GM21381 (cell line): Measurements from ENCODE around the gene LYPLA2.
A peak's percentile ranks its signal among the peaks of the same experiment; 100 is the strongest.
"Not testable (repeated sequence)": the region's sequence is repeated elsewhere in the genome, so short reads cannot be mapped to it uniquely, and the experiment has no call there.

ENCODE experiments used
- ATAC-seq: cut with Tn5 transposase; IDR thresholded peaks from one replicate; pipeline ENCODE4 v1.9.1; 2021; ENCODE audit warnings: mild to moderate bottlenecking, moderate library complexity; ENCODE audit not compliant: unreplicated experiment

Gene LYPLA2

GRCh38 chr1:23799570-23800399, 8.8 kb downstream of the LYPLA2 start:
- ATAC-seq, result peak; percentile 9

GRCh38 chr1:23800400-23801337, 9.7 kb downstream of the LYPLA2 start, which contains the start of gene GALE:
Gene GALE (minus strand): TSS chr1:23800754. CDS start chr1:23799007, 1,747 bp downstream.
- peak; percentile 80 for ATAC-seq

- no peak for ATAC-seq
Measured at GRCh38 chr1:23801338-23801748, 10.4 kb downstream of the LYPLA2 start.

GRCh38 chr1:23801876-23802275, 10.9 kb downstream of the LYPLA2 start:
- no peak for ATAC-seq

- ATAC-seq, result not testable (repeated sequence)
Measured at GRCh38 chr1:23802809-23803342, 11.9 kb downstream of the LYPLA2 start.

- ATAC-seq, result no peak
Measured at GRCh38 chr1:23803674-23804073, 12.7 kb downstream of the LYPLA2 start.

GRCh38 chr1:23804183-23804835, 13.4 kb downstream of the LYPLA2 start:
- no peak for ATAC-seq

GRCh38 chr1:23805025-23805424, 14.1 kb downstream of the LYPLA2 start:
- no peak for ATAC-seq

- ATAC-seq, result no peak
Measured at GRCh38 chr1:23806280-23806679, 15.3 kb downstream of the LYPLA2 start.

- no peak for ATAC-seq
Measured at GRCh38 chr1:23807453-23807852, 16.5 kb downstream of the LYPLA2 start.

- ATAC-seq, result no peak
Measured at GRCh38 chr1:23809751-23810171, 18.8 kb downstream of the LYPLA2 start.

- ATAC-seq, result no peak
Measured at GRCh38 chr1:23810818-23811540, 20.0 kb downstream of the LYPLA2 start.

GRCh38 chr1:23814016-23814415, 23.1 kb downstream of the LYPLA2 start:
- no peak for ATAC-seq

GRCh38 chr1:23816361-23816760, 25.4 kb downstream of the LYPLA2 start:
- ATAC-seq, result no peak

GRCh38 chr1:23816906-23817305, 26.0 kb downstream of the LYPLA2 start:
- ATAC-seq, result no peak

- ATAC-seq, result no peak
Measured at GRCh38 chr1:23817633-23818032, 26.7 kb downstream of the LYPLA2 start.

GRCh38 chr1:23823767-23824166, 32.8 kb downstream of the LYPLA2 start:
- ATAC-seq, result no peak

GRCh38 chr1:23824711-23825075, 33.7 kb downstream of the LYPLA2 start:
- ATAC-seq, result no peak

- ATAC-seq, result peak; percentile 83
Measured at GRCh38 chr1:23825076-23825761, 34.3 kb downstream of the LYPLA2 start, which contains the start of gene HMGCL. Gene HMGCL (minus strand): TSS chr1:23825429. CDS start chr1:23825415, 14 bp downstream.
